ENCODE measurements around the gene FGF14.

The FGF14 gene

DNA sequence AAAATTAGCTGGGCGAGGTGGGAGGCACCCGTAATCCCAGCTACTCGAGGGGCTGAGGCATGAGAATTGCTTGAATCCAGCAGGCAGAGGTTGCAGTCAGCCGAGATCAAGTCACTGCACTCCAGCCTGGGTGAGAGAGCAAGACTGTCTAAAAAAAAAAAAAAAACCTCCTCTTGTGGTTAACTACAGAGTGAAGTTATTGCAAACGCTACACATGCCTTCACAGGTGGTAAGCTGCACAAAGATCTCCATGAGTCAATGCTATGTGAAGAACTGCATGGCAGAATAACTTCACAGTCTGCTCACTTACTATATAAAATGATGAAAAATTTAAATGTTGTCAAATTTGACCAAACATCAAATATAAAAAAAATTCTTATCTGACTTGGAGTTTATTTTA lies 436.8 kb downstream of the FGF14 start:
- no peak overlapping the region for H3K27ac ChIP-seq
- H3K4me2 ChIP-seq: no peak overlapping the region
- H3K27me3 ChIP-seq: no peaks in the 10 kb centered on the region
- no peak overlapping the region for H3K4me3 ChIP-seq
- no peak overlapping the region for H3K9ac ChIP-seq
- H3K4me1 ChIP-seq: no peaks in the 10 kb centered on the region
- H3K36me3 ChIP-seq: no peaks in the 10 kb centered on the region
- H3K9me3 ChIP-seq: no peaks in the 10 kb centered on the region
- no peaks in the 10 kb centered on the region for H4K20me1 ChIP-seq
- TF ChIP-seq Cebpa-rat (IDR thresholded peaks at IDR 0.05): no peak

GRCh38 chr13:101959016-101959415 lies 442.8 kb downstream of the FGF14 start:
- no peak overlapping the region for H3K27ac ChIP-seq
- H3K4me2 ChIP-seq: no peak overlapping the region
- H4K20me1 ChIP-seq: no peaks in the 10 kb centered on the region
- H3K9me3 ChIP-seq: 0 out of 2 replicates have a peak, but pooled peaks cover 5% of the 10 kb centered on the region
- no peaks in the 10 kb centered on the region for H3K36me3 ChIP-seq
- peaks cover 20% of the 10 kb centered on the region for H3K4me1 ChIP-seq
- H3K9ac ChIP-seq: no peak overlapping the region
- TF ChIP-seq Cebpa-rat (IDR thresholded peaks at IDR 0.05): no peak
- H3K27me3 ChIP-seq: no peaks in the 10 kb centered on the region
- H3K4me3 ChIP-seq: no peak overlapping the region

DNA sequence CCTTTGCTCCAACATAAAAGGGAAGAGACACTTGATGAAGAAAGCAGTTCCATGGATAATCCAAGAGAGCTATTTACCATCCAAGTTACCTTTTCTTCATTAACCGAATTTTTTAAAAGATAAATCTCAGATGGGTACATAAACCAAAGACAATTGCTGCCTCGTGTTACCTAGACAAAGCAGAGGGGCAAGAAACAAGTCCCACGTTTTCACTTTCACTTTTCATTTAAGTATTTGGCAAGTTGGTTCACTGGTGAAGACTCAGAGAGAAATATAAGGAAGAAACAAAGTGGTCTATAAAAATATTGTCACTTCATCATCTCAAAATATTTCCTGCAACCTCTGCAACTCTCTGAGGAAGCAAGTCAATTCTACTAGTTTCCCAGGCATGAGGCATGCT lies 446.1 kb downstream of the FGF14 start:
- Histone ChIP-seq H3K9me3 (0 out of 2 replicates have a peak, but pooled peaks cover 5% of the 10 kb centered on the region), H3K27ac (no peak overlapping the region), H3K4me3 (no peak overlapping the region), H3K9ac (no peak overlapping the region), H3K4me2 (peak overlapping the region; percentile 36), H3K4me1 (peaks cover 25% of the 10 kb centered on the region), H3K27me3 (no peaks in the 10 kb centered on the region), H4K20me1 (no peaks in the 10 kb centered on the region), H3K36me3 (no peaks in the 10 kb centered on the region)
- no peak for TF ChIP-seq Cebpa-rat (IDR thresholded peaks at IDR 0.05)

DNA sequence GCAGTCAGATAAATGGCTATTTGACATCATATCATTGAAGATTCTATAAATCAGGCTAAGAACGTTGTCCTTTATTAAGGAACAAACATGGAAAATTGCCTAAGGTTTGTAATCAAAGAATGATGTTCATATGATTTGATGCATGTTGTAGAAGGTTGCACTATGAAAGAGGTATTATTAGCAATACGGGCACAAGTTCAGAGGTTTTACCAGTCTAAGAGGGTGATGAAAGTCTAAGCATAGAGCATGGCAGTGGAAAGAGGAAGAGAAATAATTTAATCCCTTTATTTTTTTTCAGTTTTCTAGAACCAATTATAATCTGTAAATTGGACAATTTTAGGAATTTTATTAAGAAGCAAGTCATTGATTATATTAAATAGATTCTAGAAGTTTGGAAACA lies 450.7 kb downstream of the FGF14 start:
- H3K9ac ChIP-seq: no peak overlapping the region
- H3K27ac ChIP-seq: no peak overlapping the region
- H3K4me3 ChIP-seq: no peak overlapping the region
- peaks cover 45% of the 10 kb centered on the region for H3K4me1 ChIP-seq
- no peaks in the 10 kb centered on the region for H3K36me3 ChIP-seq
- no peak for TF ChIP-seq Cebpa-rat (IDR thresholded peaks at IDR 0.05)
- H3K4me2 ChIP-seq: no peak overlapping the region
- no peaks in the 10 kb centered on the region for H3K9me3 ChIP-seq
- no peaks in the 10 kb centered on the region for H3K27me3 ChIP-seq
- no peaks in the 10 kb centered on the region for H4K20me1 ChIP-seq

GRCh38 chr13:101949681-101950080 lies 452.2 kb downstream of the FGF14 start:
- H4K20me1 ChIP-seq: no peaks in the 10 kb centered on the region
- no peak overlapping the region for H3K9ac ChIP-seq
- H3K27ac ChIP-seq: peak overlapping the region; percentile 8; the same call in 1 of the 2 replicates
- H3K4me3 ChIP-seq: no peak overlapping the region
- no peak for TF ChIP-seq Cebpa-rat (IDR thresholded peaks at IDR 0.05)
- peak overlapping the region; percentile 51 for H3K4me2 ChIP-seq
- H3K4me1 ChIP-seq: peaks cover 32% of the 10 kb centered on the region
- H3K36me3 ChIP-seq: no peaks in the 10 kb centered on the region
- H3K9me3 ChIP-seq: no peaks in the 10 kb centered on the region
- H3K27me3 ChIP-seq: no peaks in the 10 kb centered on the region

DNA sequence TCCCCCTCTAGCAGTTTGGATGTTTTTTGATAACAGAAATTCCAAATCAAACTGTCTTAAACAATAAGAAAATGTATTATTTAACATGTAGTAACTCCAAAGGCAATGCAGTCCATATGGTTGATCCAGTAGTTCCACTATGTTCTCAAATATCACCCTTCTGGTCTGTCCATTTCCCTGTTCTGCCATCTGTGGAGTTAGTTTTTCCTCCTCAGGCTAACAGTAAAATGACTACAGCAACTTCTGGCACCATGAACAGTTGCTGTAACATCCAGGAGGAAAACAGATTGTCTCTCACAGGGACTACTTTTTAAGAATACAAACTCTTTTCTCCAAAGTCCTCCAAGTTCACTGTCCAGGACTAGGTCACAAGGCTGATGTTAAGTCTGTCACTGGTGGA lies 455.4 kb downstream of the FGF14 start:
- H3K27me3 ChIP-seq: no peaks in the 10 kb centered on the region
- no peaks in the 10 kb centered on the region for H3K9me3 ChIP-seq
- H3K4me1 ChIP-seq: peaks cover 21% of the 10 kb centered on the region
- no peak for TF ChIP-seq Cebpa-rat (IDR thresholded peaks at IDR 0.05)
- no peak overlapping the region for H3K4me2 ChIP-seq
- no peaks in the 10 kb centered on the region for H3K36me3 ChIP-seq
- H3K4me3 ChIP-seq: no peak overlapping the region
- no peak overlapping the region for H3K27ac ChIP-seq
- no peak overlapping the region for H3K9ac ChIP-seq
- H4K20me1 ChIP-seq: no peaks in the 10 kb centered on the region

GRCh38 chr13:101945435-101945834 lies 456.4 kb downstream of the FGF14 start:
- Histone ChIP-seq H3K27ac (no peak overlapping the region), H3K9ac (no peak overlapping the region), H3K27me3 (no peaks in the 10 kb centered on the region), H3K9me3 (no peaks in the 10 kb centered on the region), H3K36me3 (no peaks in the 10 kb centered on the region), H3K4me3 (no peak overlapping the region), H4K20me1 (no peaks in the 10 kb centered on the region), H3K4me1 (peaks cover 18% of the 10 kb centered on the region), H3K4me2 (no peak overlapping the region)
- TF ChIP-seq Cebpa-rat (IDR thresholded peaks at IDR 0.05): no peak

DNA sequence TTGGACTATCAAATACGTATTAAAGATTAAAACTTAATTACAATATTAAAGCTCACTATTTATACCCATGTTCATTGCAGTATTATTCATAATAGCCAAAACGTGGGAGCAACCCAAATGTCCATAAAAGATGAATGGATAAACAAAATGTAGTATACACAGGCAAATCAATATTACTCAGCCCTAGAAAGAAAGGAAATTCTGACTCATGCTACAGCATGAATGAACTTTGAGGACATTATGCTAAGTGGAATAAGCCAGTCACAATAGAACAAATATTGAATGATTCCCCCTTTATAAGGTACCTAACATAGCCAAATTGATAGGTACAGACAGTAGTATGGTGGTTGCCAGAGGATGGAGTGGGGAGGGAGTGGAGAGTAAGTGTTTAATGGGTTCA lies 457.3 kb downstream of the FGF14 start:
- no peaks in the 10 kb centered on the region for H3K9me3 ChIP-seq
- no peak for TF ChIP-seq Cebpa-rat (IDR thresholded peaks at IDR 0.05)
- no peaks in the 10 kb centered on the region for H4K20me1 ChIP-seq
- peaks cover 8% of the 10 kb centered on the region for H3K4me1 ChIP-seq
- no peak overlapping the region for H3K4me3 ChIP-seq
- H3K27me3 ChIP-seq: no peaks in the 10 kb centered on the region
- H3K27ac ChIP-seq: no peak overlapping the region
- H3K4me2 ChIP-seq: no peak overlapping the region
- no peak overlapping the region for H3K9ac ChIP-seq
- H3K36me3 ChIP-seq: no peaks in the 10 kb centered on the region

DNA sequence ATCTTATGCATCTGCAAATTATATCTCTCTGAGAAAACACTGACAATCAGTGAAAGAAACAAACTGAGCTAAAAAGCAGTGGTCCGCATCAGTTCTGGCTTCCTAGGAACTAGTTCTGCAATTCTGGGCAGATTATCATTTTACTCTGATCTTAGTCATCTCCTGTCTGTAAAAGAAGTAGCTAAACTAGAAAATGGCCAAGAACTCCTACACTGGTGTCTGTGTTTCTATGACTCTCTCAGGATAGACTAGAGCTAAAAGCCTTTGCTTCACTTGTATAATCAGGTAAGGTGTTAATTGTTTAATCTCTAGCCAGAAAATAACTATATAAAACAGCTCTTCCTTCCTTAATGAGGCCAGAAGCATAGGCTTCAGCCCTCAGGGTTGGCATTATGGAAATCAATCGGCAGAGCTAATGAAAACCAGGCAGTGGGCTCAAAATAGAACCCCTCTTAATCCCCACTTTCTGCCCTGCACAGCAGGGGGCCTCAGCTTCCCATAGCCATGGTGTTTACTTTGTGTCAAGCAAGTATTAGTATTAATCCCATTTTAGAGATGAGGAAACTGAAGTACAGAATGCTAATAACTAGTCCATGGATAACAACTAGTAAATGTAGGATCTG lies 459.2 kb downstream of the FGF14 start:
- H3K9ac ChIP-seq: no peak overlapping the region
- no peaks in the 10 kb centered on the region for H3K9me3 ChIP-seq
- no peak overlapping the region for H3K4me3 ChIP-seq
- no peak overlapping the region for H3K27ac ChIP-seq
- H4K20me1 ChIP-seq: no peaks in the 10 kb centered on the region
- H3K4me2 ChIP-seq: no peak overlapping the region
- H3K4me1 ChIP-seq: no peaks in the 10 kb centered on the region
- TF ChIP-seq Cebpa-rat (IDR thresholded peaks at IDR 0.05): no peak
- H3K27me3 ChIP-seq: no peaks in the 10 kb centered on the region
- H3K36me3 ChIP-seq: no peaks in the 10 kb centered on the region

GRCh38 chr13:101942038-101942437 lies 459.8 kb downstream of the FGF14 start:
- no peaks in the 10 kb centered on the region for H3K27me3 ChIP-seq
- H4K20me1 ChIP-seq: no peaks in the 10 kb centered on the region
- H3K9ac ChIP-seq: no peak overlapping the region
- no peak overlapping the region for H3K27ac ChIP-seq
- no peaks in the 10 kb centered on the region for H3K36me3 ChIP-seq
- H3K4me2 ChIP-seq: no peak overlapping the region
- H3K4me3 ChIP-seq: no peak overlapping the region
- H3K9me3 ChIP-seq: no peaks in the 10 kb centered on the region
- no peaks in the 10 kb centered on the region for H3K4me1 ChIP-seq
- no peak for TF ChIP-seq Cebpa-rat (IDR thresholded peaks at IDR 0.05)

Data from BLaER1 (cell line).